Ascending aorta (tissue), 2 donors: ENCODE data around the gene CMYA5. TPM values are rescaled to one million over a fixed set of nuclear protein-coding genes. Genes with fewer than 3 reads are reported as not detected.
"Not testable (repeated sequence)": the region's sequence is repeated elsewhere in the genome, so short reads cannot be mapped to it uniquely, and the experiment has no call there.

ENCODE experiments used
- DNase-seq, 2 donors: peaks; one replicate each; pipeline ENCODE4 v3.0.0-alpha.2; 2019; ENCODE audit warnings: low spot score in 2 of 2
- H3K27ac ChIP-seq, 2 donors: fragments of 200-600 bp; sonication (generic); one replicate each; pipeline ENCODE4 v1.5.1; 2016 to 2017; ENCODE audit warnings: mild to moderate bottlenecking in 1 of 2
- H3K27me3 ChIP-seq: fragments of 200-600 bp; sonication (generic); one replicate; pipeline ENCODE4 v1.5.1; 2017
- H3K36me3 ChIP-seq, 2 donors: fragments of 200-600 bp; sonication (generic); one replicate each; pipeline ENCODE4 v1.5.1; 2016
- H3K4me1 ChIP-seq, 2 donors: fragments of 200-600 bp; sonication (generic); one replicate each; pipeline ENCODE4 v1.5.1; 2016 to 2017; ENCODE audit warnings: mild to moderate bottlenecking in 1 of 2
- H3K4me3 ChIP-seq, 2 donors: fragments of 200-600 bp; sonication (generic); one replicate each; pipeline ENCODE4 v1.5.1; 2016 to 2017; ENCODE audit warnings: mild to moderate bottlenecking in 1 of 2
- H3K9me3 ChIP-seq, 2 donors: fragments of 200-600 bp; sonication (generic); one replicate each; pipeline ENCODE4 v1.5.1; 2016
- CTCF ChIP-seq, 3 experiments: fragments of 200-600 bp in 2 of 3; fragments of 450-650 bp in 1 of 3; sonication (generic) in 2 of 3; IDR thresholded peaks; one replicate each; pipeline ENCODE4 v1.5.1; 2016 to 2019; ENCODE audit warnings: antibody characterized with exemption in 3 of 3, mild to moderate bottlenecking in 1 of 3, moderate library complexity in 1 of 3
- intact Hi-C: fragments of 100-400 bp; cut with DNase I; formaldehyde crosslinking; loops from one replicate; pipeline ENCODE4 v1.15.1; 2023
- total RNA-seq: library from RNA; depleted of rRNA; stranded (reverse); fragments of >200 nt; gene quantifications from one replicate; pipeline ENCODE4 v1.1.0, GENCODE V29; 2016

CMYA5 gene
- total RNA-seq, 1 donor from 2014 or later, result 1.2 TPM

- Histone ChIP-seq H3K27me3 (no peaks in the 10 kb centered on the region), H3K27ac (no peak overlapping the region), H3K36me3 (no peaks in the 10 kb centered on the region), H3K4me3 (no peak overlapping the region), H3K4me1 (no peaks in the 10 kb centered on the region), H3K9me3 (no peaks in the 10 kb centered on the region)
- intact Hi-C loops, result no loop called here
- no peak for TF ChIP-seq CTCF (IDR thresholded peaks at IDR 0.05)
- no peak for DNase-seq
Observed at GRCh38 chr5:79762929-79763328, 73.3 kb downstream of the CMYA5 start.

- H3K27me3 ChIP-seq, H3K9me3 ChIP-seq, intact Hi-C loops, DNase-seq, H3K4me1 ChIP-seq, H3K4me3 ChIP-seq, H3K36me3 ChIP-seq, H3K27ac ChIP-seq: not testable (repeated sequence)
Observed at GRCh38 chr5:79764147-79764546, 74.5 kb downstream of the CMYA5 start.

GRCh38 chr5:79771387-79771786, 81.8 kb downstream of the CMYA5 start:
- intact Hi-C loops, result no loop called here
- Histone ChIP-seq H3K4me1 (no peaks in the 10 kb centered on the region), H3K27ac (no peak overlapping the region), H3K9me3 (no peaks in the 10 kb centered on the region), H3K4me3 (no peak overlapping the region), H3K27me3 (no peaks in the 10 kb centered on the region), H3K36me3 (no peaks in the 10 kb centered on the region)
- TF ChIP-seq CTCF (IDR thresholded peaks at IDR 0.05), result no peak
- DNase-seq, result no peak

DNA sequence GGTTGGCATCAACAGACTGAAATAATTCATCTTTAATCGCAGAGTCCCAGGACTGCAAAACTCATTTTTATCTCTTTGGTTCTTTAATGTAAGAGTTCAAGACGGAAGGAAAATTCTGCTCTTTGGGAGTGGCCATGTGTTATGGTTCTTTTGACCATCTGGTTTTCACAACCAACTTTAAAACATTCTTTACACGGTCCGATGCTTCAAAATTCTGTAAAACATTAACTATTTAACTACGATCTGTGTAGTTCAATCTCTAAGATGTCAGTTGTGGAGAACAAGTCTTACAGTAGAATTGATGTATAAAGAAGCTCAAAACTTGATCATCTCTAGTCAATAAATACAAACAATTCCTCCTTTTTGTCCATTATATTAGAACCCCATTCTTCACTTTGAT, 83.0 kb downstream of the CMYA5 start:
- H3K9me3 ChIP-seq, result no peaks in the 10 kb centered on the region
- H3K4me1 ChIP-seq, result no peaks in the 10 kb centered on the region
- no peak for DNase-seq
- H3K36me3 ChIP-seq, result no peaks in the 10 kb centered on the region
- no peak overlapping the region for H3K4me3 ChIP-seq
- TF ChIP-seq CTCF (IDR thresholded peaks at IDR 0.05), result no peak
- H3K27me3 ChIP-seq, result no peaks in the 10 kb centered on the region
- intact Hi-C loops, result no loop called here
- H3K27ac ChIP-seq, result no peak overlapping the region

DNA sequence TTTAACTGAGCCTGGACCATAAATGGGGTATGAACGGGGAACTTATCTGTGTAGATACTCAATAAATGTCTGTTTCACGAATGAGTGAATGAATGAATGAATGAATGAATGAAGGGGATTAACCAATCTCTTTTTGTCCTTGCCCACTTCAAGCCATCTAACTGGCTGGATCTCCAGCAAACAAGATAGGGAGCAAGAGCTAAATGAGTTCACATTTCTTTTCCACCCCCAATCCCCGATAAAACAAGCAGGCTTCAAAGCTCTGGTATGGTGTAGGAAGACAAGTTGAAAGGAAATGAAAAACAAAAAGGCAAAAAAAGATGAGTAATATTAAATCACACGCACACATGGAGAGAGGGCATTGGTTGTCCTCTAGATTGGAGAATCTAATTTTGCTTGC, 84.0 kb downstream of the CMYA5 start:
- TF ChIP-seq CTCF (IDR thresholded peaks at IDR 0.05), result no peak
- intact Hi-C loops, result no loop called here
- no peaks in the 10 kb centered on the region for H3K9me3 ChIP-seq
- no peaks in the 10 kb centered on the region for H3K36me3 ChIP-seq
- H3K4me3 ChIP-seq, result no peak overlapping the region
- H3K27ac ChIP-seq, result no peak overlapping the region
- H3K27me3 ChIP-seq, result no peaks in the 10 kb centered on the region
- no peak for DNase-seq
- no peaks in the 10 kb centered on the region for H3K4me1 ChIP-seq

GRCh38 chr5:79774171-79774854, 84.7 kb downstream of the CMYA5 start:
- TF ChIP-seq CTCF (IDR thresholded peaks at IDR 0.05), result no peak
- no peak for DNase-seq
- H3K4me1 ChIP-seq, result no peaks in the 10 kb centered on the region
- no peaks in the 10 kb centered on the region for H3K36me3 ChIP-seq
- intact Hi-C loops, result no loop called here
- H3K27ac ChIP-seq, result no peak overlapping the region
- H3K4me3 ChIP-seq, result no peak overlapping the region
- H3K27me3 ChIP-seq, result no peaks in the 10 kb centered on the region
- no peaks in the 10 kb centered on the region for H3K9me3 ChIP-seq
